ENCODE measurements around the gene GMEB1.

DNA sequence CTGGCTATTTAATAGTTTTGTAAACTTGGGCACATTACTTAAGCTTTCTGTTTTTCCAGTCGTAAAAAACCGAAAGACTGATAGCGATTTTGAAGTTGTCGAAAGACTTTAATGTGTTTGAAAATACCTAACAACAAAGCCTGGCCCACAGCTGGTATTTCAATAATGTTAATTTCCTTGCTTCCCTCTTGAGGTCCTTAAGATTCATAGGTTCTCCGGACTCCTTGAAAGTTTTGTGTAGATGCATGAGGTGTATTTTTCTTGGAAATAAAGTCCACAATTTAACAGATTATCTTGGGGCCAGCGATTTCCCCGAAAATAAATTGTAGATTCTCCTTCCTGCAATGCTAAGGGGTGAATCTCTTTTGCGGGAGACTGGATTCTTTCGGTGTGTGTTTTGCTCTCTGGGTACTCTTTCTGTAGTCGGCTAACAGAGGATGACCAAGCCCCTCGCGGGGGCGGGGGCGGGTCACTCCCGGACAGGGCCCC is 67.4 kb downstream of the GMEB1 start:
- TF ChIP-seq, protein P1, sequence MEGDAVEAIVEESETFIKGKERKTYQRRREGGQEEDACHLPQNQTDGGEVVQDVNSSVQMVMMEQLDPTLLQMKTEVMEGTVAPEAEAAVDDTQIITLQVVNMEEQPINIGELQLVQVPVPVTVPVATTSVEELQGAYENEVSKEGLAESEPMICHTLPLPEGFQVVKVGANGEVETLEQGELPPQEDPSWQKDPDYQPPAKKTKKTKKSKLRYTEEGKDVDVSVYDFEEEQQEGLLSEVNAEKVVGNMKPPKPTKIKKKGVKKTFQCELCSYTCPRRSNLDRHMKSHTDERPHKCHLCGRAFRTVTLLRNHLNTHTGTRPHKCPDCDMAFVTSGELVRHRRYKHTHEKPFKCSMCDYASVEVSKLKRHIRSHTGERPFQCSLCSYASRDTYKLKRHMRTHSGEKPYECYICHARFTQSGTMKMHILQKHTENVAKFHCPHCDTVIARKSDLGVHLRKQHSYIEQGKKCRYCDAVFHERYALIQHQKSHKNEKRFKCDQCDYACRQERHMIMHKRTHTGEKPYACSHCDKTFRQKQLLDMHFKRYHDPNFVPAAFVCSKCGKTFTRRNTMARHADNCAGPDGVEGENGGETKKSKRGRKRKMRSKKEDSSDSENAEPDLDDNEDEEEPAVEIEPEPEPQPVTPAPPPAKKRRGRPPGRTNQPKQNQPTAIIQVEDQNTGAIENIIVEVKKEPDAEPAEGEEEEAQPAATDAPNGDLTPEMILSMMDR (conservative IDR thresholded peaks at IDR 0.05; ENCODE audit: low read depth in 2 of 2), result no peak
- TF ChIP-seq ZNF331 (CRISPR knock-in tag; IDR thresholded peaks at IDR 0.05; ENCODE audit: low read depth) (no peak), NANOG (IDR thresholded peaks at IDR 0.05; ENCODE audit: borderline replicate concordance) (no peak), POLR2AphosphoS5 (IDR thresholded peaks at IDR 0.05; ENCODE audit: low read depth) (no peak), JUNB (IDR thresholded peaks at IDR 0.05; ENCODE audit: unreplicated experiment) (no peak), EZH2 (IDR thresholded peaks at IDR 0.05; ENCODE audit: low read depth, unreplicated experiment) (no peak), EZH2phosphoT487 (IDR thresholded peaks at IDR 0.05; ENCODE audit: unreplicated experiment) (no peak), STAT1 (IDR thresholded peaks at IDR 0.05; ENCODE audit: unreplicated experiment) (no peak), CREB1 (CRISPR knock-in tag; IDR thresholded peaks at IDR 0.05; ENCODE audit: low read depth) (no peak)
- TF ChIP-seq, protein P2, sequence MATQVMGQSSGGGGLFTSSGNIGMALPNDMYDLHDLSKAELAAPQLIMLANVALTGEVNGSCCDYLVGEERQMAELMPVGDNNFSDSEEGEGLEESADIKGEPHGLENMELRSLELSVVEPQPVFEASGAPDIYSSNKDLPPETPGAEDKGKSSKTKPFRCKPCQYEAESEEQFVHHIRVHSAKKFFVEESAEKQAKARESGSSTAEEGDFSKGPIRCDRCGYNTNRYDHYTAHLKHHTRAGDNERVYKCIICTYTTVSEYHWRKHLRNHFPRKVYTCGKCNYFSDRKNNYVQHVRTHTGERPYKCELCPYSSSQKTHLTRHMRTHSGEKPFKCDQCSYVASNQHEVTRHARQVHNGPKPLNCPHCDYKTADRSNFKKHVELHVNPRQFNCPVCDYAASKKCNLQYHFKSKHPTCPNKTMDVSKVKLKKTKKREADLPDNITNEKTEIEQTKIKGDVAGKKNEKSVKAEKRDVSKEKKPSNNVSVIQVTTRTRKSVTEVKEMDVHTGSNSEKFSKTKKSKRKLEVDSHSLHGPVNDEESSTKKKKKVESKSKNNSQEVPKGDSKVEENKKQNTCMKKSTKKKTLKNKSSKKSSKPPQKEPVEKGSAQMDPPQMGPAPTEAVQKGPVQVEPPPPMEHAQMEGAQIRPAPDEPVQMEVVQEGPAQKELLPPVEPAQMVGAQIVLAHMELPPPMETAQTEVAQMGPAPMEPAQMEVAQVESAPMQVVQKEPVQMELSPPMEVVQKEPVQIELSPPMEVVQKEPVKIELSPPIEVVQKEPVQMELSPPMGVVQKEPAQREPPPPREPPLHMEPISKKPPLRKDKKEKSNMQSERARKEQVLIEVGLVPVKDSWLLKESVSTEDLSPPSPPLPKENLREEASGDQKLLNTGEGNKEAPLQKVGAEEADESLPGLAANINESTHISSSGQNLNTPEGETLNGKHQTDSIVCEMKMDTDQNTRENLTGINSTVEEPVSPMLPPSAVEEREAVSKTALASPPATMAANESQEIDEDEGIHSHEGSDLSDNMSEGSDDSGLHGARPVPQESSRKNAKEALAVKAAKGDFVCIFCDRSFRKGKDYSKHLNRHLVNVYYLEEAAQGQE (IDR thresholded peaks at IDR 0.05; ENCODE audit: unreplicated experiment), result no peak

Measured in GM23338 (cell line).